ENCODE measurements around the gene DAPK1.
"Not testable (repeated sequence)": the region's sequence is repeated elsewhere in the genome, so short reads cannot be mapped to it uniquely, and the experiment has no call there.

DAPK1 gene

DNA sequence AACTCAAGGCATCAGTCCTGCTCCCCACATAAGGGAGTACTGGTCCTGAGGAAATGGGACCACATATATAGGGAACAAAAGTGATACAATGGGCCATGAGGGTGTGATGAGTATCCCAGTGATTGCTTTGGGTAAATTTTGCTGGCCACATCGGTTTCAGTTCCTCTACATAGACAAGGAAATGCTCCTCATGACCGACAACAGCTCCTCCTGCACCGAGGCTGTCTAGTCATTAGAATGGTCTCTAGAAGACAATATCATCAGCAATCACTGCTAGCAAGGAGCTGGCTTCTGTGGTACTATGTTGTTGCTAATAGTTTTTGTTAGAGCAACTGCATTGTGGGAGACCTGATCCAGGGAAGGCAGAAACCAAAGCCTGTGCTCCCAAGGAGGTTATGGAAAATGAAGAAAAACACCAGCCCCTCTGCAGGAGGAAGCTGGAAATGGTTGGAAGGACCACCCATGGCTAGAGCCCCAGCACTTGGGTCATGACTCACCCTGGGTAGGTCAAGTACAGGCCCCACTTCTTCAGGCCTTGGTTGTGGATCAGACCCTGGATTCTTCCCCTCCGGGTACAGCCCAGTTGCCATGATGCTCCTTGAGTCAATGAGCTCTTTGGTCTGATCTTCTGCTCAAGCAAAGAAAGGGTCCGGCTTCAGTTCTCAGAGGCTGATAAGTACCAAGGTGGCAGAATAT is 224.9 kb downstream of the DAPK1 start:
- DNase-seq = no peak

DNA sequence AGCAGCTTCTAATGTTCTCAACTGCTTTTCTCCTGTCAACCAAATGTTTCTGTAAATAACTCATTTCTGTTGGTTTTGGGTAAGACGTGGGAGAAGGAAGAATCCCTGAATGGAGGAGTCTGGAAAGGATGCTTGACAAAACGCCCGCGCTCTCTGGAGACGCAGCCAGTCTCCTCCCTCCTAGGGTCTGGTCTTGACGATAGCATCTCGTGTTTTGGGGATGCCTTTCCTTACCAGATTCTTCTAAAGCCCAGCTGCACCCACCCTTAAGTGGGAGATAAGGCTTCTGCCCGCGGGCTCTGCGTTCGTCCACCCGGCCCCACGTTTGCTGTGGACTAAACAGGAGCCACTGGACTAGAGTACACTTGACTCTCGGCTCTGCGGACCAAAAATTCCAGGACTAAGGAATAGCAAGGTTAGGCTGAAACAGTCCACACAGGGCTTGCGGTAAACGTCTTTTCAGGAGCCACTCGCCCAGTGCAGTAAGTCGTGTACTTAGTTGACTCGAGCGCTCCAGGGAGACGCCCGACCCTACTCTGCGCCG is 227.8 kb downstream of the DAPK1 start:
- DNase-seq = no peak

DNA sequence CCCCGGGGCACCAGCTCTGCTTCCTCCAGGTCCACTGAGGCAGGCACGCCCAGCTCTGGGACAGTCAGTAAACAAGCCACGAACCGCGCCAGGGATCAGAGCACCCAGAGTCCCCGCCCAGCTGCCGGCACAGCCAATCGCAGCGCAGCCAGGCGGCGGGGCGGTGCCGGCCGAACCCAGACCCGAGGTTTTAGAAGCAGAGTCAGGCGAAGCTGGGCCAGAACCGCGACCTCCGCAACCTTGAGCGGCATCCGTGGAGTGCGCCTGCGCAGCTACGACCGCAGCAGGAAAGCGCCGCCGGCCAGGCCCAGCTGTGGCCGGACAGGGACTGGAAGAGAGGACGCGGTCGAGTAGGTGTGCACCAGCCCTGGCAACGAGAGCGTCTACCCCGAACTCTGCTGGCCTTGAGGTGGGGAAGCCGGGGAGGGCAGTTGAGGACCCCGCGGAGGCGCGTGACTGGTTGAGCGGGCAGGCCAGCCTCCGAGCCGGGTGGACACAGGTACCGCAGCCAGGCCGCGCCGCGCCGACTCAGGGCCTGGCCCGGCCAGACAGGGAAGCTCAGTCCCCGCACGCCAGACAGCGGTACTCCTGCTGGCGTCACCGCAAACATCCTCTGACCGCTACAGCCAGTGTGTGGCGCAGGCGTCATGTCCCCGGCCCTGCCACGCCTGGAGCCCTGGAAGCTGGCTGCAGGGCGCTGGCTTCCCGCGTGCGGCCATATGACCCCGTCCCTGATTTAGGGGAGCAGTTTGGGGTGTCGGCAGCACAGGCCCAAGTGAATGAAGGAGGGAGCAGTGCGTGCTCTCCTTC is 228.4 kb downstream of the DAPK1 start, which contains the start of gene CTSL:
TSS of gene CTSL (plus strand) at position 220 of the 810 bp plus-strand sequence. CDS start 1,485 bp downstream, outside the sequence.
- peak; percentile 7 for DNase-seq

DNA sequence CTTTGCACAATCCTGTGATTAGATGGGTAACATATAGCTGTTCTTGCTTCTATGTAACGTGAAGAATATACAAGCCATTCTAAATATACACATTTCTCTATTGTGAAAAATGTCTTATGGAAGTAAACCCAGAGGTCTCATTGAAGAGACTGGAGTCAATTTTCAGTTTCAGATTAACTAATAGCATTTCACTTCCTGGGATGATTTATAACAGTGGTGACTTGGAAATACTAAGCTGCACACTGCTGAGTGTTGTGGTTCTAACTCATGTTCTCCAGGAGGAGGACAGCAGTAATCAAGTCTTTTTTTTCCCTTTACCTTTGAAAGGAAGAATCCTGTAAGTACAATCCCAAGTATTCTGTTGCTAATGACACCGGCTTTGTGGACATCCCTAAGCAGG is 231.6 kb downstream of the DAPK1 start:
- no peak for DNase-seq

- no peak for DNase-seq
Observed at GRCh38 chr9:87731321-87731720, 233.7 kb downstream of the DAPK1 start.

- no peak for DNase-seq
Observed at GRCh38 chr9:87732344-87732743, 234.7 kb downstream of the DAPK1 start.

- no peak for DNase-seq
Observed at GRCh38 chr9:87732756-87733155, 235.1 kb downstream of the DAPK1 start.

DNA sequence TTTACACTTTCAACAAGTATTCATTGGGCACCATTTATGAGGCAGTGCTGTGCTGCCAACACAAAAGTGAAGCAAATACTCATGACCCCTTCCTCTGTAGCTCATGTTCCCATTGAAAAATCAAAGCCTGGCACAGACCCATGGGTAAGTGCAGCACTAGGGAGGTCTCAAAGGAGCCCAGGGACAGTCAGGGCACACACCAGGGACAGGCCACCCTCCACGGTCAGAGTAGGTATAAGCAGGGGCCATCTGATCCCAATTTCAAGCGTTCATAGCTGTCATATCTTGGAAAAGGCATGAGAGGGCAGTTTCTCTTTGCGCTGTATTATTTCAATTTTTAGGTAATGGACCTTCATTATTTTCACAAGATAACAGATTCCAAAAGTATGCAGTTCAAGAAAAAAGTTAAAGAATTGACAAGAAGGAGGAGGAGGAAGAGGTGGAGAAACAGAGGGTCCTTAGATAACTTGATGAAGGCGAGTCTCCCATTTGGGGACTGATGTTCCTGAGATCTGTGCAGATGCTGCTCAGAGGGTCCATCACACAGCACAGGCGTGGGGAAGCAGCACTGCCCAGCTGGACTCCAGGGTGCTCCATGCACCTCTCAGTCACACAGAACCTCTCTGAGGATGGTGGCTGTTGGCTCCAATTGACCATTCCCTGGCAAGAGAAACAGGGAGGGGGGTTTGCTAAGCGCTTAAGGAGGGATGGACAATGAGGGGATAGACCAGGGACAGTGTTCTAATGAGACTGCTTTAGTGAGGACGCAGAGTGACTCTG is 235.8 kb downstream of the DAPK1 start:
- no peak for DNase-seq

DNA sequence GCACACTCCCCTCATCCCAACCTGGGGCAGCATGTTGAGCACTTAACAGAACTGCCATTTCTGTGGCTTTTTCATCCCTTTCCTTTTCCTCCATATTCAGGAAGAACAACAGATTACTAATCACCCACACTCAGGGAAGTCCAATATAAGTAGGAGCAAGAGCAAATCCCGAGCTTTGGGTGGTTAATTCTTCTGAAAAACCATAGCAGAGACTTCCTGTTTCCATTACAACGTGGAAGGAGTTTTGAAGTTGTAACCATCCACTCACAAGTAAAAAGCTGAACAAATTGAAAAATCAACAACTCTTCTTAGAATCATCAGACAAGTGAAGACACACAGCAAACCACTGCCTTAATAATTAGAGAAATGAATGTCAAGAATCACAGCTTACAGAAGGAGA is 236.4 kb downstream of the DAPK1 start:
- DNase-seq = no peak

DNA sequence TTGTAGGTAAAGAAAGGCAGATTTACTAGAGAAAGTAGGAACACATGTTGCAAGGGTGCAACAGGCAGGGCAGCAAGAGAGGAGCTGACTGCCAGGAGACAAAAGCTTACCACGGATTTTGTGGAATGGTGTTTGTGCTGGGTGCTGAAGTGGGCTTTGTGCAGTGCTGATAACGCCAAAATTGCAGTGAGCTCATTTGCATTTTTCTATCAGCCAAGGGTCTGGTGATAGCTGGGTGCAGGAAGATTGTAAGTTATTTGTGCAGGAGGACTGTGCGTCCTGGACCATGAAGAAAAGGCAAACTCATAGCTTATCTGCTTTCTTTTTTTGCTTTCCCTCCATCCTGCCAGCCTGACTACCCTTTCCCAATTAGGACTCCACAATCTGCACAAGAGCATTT is 241.9 kb downstream of the DAPK1 start:
- no peak for DNase-seq

DNA sequence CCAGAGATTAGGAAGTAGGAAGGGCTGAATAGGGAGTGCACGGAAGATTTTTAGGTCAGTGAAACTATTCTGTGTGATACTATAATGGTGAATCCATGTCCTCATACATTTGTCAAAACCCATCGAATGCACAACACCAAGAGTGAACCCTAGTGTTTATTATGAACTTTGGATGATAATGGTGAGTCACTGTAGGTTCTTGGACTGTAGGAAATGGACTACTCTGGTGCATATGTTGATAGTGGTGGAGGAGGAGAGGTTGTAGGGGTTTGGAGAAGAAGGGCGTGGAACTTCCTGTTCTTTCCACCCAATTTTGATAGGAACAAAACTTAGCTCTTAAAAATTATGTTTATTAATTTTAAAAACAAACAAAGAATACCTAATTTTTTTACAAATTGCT is 242.5 kb downstream of the DAPK1 start:
- DNase-seq = no peak

GRCh38 chr9:87741326-87741725 is 243.7 kb downstream of the DAPK1 start:
- no peak for DNase-seq

GRCh38 chr9:87741891-87742290 is 244.2 kb downstream of the DAPK1 start:
- DNase-seq = no peak

DNA sequence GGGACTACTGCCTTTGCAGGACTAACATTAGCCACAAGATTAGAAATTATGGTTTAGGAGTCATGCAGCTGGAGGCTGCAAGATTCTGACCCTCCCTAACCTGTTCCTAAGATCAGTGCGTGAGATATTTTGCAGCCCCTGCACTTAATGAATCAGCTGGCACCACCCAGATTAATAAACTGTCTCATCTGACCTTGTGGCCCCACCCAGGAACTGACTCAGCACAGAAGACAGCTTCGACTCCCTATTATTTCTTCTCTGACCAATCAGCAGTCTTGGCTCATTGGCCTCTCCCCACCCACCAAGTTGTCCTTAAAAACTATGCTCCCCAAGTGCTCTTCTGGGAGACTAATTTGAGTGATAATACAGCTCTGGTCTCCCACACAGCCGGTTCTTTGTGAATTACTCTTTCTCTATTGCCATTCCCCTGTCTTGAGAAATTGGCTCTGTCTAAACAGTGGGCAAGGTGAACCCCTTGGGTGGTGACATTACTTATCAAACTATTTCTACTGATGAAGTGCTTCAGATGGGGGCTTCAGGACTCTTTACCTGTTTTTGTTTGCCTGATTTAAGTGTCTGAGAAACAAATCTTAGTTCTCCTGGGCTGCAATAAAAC is 245.3 kb downstream of the DAPK1 start:
- DNase-seq = no peak

DNA sequence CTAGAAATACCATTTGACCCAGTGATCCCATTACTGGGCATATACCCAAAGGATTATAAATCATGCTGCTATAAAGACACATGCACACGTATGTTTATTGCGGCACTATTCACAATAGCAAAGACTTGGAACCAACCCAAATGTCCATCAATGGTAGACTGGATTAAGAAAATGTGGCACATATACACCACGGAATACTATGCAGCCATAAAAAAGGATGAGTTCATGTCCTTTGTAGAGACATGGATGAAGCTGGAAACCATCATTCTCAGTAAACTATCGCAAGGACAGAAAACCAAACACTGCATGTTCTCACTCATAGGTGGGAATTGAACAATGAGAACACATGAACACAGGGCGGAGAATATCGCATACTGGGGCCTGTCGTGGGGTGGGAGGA is 246.6 kb downstream of the DAPK1 start:
- not testable (repeated sequence) for DNase-seq

GRCh38 chr9:87746186-87746585 is 248.5 kb downstream of the DAPK1 start:
- DNase-seq = no peak

GRCh38 chr9:87748881-87749280 is 251.2 kb downstream of the DAPK1 start:
- no peak for DNase-seq

GRCh38 chr9:87749335-87750035 is 251.8 kb downstream of the DAPK1 start:
- DNase-seq = no peak

GRCh38 chr9:87750726-87751125 is 253.1 kb downstream of the DAPK1 start:
- DNase-seq = no peak

- DNase-seq = no peak
Observed at GRCh38 chr9:87751423-87751822, 253.8 kb downstream of the DAPK1 start.

DNA sequence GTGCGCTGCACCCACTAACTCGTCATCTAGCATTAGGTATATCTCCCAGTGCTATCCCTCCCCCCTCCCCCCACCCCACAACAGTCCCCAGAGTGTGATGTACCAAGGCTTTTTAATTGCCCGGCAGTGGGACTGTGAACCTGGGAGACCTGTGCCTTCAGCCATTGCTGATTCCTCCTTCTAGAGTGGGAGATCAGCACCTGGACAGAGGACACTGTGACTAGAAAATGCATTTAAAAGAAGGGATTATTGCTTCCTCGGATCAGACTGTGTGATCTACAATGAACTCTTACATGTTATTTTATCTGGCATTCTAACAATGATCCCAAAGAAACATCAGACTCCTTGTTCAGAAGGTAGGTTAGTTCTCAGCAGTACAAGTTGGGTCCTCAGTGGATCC is 254.2 kb downstream of the DAPK1 start:
- DNase-seq = no peak

DNA sequence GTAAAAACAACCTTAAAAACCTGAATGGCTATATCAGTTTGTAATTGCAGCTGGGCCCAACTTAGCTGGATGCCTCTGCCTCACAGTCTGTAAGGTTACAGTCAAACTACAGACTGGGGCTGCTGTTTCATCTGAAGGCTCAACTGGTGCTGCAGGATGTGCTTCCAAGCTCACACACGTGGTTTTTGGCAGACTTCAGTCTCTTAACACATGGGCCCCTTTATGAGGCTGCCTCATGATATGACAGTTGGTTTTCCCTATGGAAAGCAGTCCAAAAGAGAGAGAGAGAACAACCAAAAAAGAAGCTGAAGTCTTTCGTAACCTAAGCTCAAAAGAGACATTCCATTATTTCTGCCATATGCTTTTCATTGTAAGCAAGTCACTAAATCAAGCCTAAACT is 255.6 kb downstream of the DAPK1 start:
- DNase-seq = no peak

All from NCI-H2227 treated with DMSO at 0.1 percent for 48 hours (cell line).